Middle frontal gyrus (tissue), 1 donor: ENCODE measurements around the gene NRG3.

Source experiments
- DNase-seq: peaks from one replicate; pipeline ENCODE4 v3.0.0-alpha.2; 2015; ENCODE audit warnings: low spot score; ENCODE audit errors: extremely low spot score

Gene NRG3

DNA sequence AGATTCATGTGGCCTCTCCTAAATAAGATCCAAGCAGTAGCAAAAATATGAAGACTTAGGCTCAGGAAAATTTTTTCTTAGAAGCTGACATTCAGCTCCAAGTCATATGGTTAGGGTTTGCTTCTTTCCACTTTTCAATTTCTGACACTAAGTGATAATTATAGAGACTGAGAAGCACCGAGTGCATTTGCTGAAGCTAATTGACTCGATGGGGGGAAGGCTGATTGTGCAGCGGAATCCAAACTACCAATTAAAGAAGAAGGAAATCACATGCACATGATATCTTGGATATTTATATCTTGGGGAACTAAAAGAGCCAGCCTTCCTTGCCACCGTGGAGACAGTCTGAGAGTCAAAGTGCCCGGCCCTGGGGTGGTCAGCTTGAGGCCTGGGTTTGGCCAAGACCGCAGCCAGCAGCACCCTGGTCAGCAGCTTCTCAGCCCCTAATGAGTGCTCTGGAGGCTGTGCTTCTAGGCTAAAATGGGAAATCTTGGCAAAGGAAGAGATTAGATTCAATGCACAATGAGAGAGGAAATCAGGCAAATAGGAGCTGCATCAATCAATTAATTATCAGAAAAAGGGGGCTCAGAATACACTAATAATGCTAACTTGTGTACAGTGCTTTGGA is 589.3 kb downstream of the NRG3 start:
- DNase-seq, result no peak

DNA sequence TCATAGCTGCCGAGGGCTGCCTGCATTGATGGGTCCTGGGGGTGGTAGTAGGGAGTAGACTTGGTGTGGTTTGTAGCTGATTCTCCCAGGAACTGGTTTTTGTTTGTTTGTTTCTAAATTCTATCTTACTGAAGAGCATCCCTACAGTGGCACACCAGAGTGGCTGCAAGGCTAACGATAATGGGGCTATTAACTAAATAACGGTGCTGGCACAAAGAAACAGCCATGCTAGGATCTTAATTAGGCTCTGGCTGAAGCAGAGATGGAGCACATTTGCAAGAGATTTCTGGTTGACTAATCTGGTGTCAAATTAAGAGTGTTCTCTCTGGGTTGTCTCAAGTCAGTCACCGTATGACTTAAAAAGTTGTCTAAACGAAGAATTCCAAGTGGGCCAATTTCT is 590.0 kb downstream of the NRG3 start:
- DNase-seq, result no peak

DNA sequence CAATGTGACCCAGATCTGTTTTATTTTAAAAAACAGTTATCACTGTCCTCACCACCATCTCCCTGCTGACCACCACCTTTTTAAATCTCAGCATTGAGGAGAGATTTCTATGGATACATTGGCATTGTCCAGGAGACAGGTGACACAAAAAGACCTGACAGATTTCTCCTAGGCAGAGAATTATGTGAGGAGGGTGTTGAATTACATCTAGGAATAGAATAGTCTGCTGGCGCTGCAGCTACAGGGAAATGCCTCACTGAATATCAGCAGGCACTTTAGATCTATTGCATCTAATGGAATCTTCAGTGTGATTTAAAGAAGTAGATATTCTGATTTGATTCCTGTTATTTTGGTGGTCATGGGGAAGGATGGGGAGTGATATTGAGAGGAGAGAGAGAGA is 593.5 kb downstream of the NRG3 start:
- no peak for DNase-seq

DNA sequence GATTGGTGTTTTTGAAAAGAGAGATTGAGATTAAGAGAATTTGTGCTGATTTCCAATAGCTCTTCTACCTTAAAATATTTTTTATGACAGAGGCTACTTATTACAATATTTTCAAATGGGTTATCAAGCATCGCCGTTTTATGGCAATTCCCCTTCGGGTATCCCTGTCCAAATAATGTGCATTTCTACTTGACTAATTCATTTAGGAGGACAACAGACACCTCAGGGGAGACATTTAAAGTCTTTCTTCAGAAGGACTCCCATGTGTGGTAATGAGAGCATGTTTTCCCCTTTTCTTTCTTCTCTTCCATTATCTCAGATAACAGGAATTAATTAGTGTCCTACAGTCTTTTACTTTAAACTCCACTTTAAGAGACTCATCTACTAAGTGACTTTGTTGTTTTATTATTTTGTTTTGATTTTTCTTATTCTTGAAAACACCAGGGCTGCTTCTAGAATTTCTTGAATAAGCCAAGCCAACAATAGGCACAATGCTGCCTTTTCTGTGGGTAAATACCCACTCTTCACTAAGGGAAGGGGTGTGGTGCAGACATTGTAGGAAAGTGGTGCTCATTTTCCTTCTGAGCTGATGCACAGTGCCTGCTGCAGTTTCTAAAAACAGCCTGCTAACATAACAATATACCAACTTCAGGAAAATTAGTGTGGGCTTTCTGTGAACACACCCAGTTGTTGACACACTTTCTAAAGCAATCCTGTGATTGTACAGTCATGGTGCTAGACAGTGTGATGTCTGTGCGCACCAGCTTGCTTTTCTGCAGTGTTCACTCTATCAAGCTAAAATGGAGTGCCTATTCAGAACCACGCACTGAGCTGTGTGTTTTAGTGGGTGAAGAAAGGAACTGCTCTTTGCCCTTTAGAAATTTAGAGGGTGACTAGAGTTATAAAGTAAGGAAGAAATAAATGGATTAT is 597.7 kb downstream of the NRG3 start:
- DNase-seq, result no peak

DNA sequence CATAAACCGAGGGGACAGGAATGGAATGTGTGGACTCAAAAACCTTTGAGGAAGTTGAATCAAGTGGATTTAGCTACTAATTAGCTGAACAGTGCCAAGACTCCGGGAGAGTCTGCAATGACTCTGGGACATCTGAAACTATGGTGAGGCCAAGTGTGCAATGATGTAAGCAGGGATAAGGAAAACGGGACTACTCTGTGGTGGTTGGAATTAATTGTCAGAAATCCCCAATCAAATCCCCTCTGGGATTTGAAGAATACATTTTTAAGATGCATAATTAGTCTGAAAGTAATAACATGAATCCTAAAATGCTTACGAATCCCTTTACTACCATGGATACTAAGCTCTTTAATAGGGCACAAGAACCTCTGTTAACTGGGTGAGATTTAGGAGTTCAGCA is 602.8 kb downstream of the NRG3 start:
- no peak for DNase-seq

DNA sequence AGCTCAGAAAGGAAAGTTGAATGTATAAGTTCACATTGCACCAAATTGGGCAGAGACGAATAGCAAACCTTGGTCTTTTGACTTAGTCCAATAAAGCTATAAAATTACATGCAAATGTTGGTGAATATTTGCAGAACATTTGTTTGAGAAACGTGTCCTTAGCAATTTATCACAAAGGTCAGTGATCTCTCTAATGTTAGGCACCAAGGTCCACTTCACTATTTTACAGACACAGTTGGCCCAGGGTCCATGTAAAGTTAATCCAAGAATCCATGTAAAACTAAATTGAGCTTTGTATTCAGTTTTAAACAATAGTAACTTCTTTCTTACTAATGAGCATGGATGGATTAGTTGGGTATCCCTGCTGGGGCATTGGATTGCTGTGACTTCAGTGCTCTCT is 617.7 kb downstream of the NRG3 start:
- no peak for DNase-seq

DNA sequence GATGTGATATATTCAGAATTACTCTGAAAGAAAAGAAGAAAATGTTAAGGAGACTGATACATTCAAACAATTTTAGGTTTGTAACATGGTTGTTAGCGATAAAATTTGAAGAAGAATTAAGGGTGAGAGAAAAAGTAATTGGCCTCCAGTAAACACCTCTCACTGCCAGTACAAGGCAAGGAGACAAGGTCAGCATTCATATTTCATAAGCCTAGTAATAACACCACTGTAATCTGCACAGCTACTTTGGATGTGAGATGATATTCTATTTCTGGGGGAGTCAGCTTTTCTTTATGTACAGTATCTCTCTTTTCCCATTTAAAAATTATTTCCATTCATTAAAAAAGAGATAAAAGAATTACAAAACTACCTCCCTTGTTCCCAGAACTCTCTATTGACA is 621.1 kb downstream of the NRG3 start:
- no peak for DNase-seq

DNA sequence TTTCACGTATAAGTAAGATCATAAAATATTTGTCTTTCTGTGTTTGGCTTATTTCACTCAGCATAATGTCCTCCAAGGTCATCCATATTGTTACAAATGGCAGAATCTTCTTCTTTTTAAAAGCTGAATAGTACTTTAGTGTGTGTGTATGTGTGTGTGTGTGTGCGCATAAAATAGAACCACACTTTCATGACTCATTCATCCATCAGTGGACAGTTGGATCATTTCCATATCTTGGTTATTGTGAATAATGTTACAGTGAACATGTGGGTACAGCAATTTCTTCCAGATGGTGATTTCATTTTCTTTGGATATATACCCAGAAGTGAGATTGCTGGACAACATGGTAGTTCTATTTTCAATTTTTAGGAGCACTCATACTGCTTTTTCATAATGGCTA is 622.4 kb downstream of the NRG3 start:
- DNase-seq, result no peak

DNA sequence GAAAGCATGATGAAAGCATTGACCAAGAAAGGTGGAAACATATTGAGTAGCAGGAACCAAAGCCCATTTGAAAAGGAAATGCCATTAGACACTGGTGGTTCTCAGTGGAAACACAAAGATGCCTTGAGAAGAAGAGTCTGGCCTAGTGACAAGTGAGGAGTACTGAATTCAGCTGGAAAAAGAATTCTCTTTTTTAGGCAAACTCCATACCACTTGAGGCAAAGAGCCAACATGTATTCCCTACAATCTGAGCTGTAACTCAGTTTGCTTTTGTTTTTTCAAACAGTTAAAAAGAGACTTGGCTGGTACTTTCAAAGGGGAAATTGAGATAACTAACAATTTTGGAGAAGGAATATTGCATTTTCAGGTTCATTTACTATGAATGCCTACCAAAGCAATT is 624.0 kb downstream of the NRG3 start:
- DNase-seq, result peak; percentile 35

DNA sequence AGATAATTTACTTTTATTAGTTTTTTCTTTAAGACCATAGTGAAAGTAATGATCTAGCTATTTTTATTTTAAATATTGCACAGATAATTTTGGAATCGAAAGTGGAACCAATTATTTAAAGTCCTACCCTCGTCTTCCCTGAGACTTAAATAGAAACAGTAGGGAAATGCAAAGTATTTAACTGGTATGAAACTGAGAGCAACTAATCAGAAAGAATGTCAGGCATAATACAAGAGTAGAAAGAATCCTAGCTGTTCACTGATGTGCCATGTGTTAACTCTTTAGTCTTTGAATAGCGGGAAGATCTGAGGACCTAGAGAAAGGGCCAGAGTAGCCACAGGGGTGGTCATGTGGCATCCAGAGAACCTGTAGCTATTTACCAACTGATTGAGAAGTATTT is 630.0 kb downstream of the NRG3 start:
- DNase-seq, result no peak

DNA sequence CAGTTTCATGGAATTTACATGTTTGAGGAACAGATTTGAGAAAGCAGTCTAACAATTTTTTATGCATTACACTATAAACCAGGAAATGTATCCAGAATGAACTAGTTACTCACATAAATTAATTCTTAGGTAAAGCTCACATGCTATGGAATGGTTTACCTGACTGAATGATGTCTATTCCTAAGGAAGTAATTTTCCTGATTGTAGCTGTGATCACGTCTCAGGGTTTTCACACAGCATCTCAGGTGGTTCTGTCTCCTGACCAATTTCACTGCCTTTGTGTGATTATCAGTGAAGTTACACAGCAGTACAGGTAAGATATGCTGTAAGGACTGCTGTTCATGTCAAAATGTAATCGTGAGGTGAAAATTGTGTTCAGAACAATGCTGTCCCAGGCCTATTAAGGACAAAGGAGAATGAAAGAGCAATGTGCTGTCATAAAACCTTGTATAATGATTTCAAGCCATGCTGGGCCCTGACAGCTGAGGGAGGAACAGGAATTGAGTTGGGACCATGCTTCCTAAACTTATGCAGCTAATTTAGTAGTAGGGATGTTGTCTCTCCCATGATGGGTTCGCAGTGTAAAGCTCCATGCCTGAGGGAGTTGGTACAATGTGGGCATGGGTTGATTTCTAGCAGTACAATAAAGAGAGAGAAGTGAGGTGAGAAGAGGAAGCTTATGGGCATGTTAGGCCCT is 631.8 kb downstream of the NRG3 start:
- DNase-seq, result no peak

DNA sequence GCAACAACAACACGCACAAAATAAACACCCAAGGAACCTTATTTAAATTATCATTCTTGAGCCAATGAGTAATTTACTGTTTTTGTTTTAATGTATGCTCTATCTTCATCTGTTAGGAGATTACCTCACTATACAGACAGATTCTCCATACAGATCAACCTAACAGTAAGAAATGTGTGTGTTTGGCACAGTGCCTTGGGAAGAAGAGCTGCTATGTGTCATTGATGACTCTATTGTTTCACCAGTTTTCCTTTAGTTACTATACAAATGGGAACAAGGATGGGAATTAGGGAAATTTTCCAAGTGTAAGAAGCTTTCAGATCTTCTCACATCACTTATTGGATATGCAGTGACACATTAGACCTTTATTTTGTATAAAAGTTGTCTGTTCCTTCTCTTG is 640.3 kb downstream of the NRG3 start:
- DNase-seq, result no peak

DNA sequence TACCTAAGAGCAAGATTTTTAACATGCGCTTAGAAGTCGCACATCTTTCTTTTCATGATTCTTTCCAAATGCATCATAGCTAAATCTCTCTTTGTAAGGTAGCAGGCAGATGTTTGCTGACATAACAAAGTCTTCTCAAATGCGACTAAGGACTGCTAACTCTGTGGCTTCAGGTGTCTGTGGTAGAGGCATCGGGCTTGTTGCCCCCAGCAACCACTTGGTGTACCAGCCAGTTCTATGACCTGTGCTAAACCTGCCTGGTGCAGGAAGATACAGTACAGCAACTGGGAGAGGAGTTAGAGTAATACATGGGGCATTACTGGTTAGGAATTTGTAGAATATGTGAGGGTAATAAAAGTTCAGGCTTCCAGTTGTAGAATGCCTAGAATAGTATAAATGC is 654.1 kb downstream of the NRG3 start:
- DNase-seq, result no peak

DNA sequence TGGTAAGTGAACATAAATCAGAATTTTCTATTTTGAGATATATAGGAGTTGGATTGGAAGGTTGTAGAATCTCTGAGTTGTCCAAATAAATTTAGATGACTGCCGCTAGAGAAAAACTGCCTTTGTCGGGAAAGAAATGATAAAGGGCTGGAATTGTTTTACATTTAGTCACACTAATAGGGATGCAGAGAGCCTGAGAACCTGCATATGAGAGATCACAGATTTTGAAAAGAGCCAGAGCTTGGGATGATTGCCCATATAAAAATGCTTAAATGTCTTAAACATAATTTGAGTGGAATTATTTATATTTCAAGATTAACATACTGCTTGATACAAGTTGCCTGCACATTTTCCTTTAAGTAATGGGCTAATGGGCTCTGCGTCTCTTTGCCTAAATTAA is 660.5 kb downstream of the NRG3 start:
- no peak for DNase-seq

DNA sequence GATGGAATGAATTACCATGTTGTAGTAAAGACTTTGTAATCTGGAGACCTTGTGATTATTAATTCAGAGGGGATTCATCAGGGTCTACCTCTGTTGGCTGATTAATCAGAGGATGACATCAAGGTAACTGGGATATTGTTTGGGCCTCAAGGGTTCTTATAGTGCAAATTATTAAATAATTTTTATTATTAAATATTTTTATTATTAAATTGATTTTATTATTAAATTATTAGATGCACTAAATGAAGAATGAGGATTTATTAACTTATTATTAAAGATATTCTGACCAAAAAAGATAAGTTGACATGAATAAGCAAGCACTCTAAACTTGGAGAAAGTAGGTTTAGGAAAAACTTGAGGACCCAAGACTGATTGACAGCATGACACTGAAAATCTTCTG is 661.7 kb downstream of the NRG3 start:
- DNase-seq, result no peak

DNA sequence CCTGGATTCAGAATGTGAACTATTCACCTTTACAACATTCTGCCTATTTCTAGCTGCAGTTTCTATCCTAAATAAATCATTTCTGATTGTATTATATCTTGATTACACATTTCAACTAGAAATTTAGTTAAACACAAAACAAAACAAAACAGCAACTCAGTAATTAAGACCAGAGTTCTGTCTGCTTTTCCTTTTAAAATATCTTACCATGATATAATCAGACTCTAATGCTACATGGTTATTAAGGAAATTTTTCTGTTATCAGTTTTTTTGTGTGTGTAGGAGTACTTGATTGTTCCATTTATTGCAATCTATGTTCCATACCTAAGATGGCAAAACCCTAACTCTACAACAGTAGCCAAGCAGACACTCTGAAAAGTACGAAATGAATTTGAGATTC is 663.3 kb downstream of the NRG3 start:
- no peak for DNase-seq

DNA sequence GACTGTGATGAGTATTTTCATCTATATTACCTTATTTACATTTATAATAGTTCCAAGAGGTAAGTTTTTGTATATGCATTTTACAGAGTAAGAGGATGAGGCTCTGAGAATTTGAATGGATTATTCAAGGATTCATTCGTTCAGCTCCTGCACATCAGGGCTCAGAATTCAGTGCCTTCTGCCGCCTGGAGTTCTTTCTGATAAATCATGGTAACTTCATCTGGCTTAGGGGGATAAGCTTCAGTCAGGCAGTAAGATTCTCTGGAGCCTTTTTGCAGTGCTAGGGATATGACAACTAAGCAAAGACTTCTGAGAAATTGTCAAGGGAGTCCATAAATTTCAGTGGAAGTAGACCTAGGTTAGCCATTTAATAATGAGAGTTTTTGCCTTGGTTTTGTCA is 668.6 kb downstream of the NRG3 start:
- DNase-seq, result no peak

DNA sequence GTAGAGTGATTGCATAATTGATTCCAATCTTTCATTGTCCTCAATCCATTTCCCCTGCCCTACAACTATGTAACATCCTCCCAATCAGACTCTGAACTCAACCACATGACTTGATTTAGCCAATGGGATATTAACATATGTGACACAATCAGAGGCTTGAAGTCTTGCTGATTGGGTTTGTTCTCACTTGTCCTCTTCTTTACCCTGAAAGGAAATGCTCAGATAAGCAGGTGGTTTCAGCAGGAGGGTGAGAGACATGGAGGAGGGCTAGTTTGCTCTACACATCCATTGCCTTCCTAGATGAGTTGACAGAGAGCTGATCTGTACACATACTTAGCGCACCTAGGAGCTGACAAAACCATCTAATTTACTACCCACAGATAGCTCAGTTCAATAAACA is 669.4 kb downstream of the NRG3 start:
- no peak for DNase-seq

DNA sequence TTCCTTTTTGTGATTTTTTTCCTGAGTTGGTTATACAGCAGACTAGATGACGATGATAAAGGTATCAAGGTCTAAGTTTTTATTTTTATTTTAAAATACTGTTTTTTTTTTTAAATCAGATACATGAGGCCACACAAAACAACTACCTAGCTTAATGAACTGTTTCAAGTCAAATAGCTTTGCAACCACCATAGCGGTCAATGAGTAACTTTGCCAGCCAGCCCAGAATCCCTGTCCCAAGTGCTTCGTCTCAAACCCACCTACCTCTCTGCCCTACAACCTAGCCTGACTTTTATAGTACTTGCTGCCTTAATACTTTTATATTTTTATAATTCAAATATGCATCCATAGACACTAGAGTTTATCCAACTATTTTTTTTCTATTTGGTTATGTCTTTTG is 676.5 kb downstream of the NRG3 start:
- DNase-seq, result no peak

DNA sequence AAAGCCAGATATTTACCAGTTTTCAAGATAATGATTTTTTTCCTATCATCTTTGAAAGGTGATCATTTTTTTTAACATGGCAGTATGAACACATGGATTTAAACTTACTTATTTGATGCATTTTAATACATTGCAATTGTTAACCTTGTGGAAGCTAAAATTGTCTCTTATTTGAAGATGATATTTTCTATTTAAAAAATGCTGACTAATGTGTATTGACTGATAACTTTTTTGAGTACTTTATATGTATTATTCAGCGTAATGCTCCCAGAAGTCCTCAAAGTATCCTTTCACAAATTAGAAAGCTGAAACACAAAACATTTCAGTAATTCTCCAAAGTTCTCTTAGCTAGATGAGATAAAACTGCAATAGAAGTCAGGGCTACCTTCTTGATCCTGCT is 677.3 kb downstream of the NRG3 start:
- no peak for DNase-seq

DNA sequence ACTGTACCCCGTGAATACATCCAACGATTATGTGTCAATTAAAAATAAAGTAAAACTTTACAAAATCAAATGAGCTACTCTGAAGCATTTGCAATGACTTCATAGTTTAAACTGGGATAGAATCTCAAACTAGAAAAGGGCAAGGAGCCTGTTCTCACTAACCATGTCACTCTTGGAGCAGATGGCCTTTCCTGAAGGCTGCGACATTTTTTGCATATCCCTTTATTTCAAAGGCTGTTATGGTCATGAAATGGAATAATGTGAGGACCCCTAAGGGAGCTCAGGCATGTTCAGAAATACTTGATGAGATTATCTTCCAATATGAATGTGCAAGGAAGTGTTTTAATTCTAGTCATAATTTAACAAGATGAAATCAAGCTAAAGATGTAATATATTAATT is 679.4 kb downstream of the NRG3 start:
- DNase-seq, result no peak

DNA sequence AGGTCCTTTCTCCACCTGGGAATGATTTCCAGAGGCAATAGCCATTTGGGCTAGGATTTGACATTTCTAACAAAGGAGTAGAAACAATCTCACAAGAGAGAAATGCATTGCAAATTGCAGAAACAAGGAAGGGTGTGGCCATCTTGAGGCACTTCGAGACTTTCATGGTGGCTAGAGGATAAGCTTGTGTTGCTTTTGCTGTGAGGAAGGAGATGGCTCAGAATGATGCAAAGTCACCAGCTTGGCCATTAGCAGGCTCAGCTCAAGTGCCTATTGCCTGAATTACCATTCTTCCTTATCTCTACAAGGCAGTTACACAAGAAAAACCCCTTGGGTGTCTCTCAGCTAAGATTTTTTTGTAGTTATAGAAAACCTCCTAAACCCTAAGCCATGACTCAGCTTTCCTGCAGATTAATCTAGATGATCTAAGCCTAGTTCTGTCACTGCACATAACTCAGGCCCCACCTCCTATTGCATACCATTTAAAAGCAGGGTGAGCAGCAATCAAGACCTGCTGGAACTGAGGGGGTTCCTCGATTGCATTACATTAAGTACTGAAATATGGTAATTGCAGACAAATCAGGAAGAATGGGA is 683.1 kb downstream of the NRG3 start:
- no peak for DNase-seq
